Natural killer cell (primary cell): ENCODE data around the gene ATP8B1. TPM values are rescaled to one million over a fixed set of nuclear protein-coding genes. Genes with fewer than 3 reads are reported as not detected.

Source experiments
- ATAC-seq, 3 donors: fragments of 150-1000 bp in 2 of 3; fragments of 200-7000 bp in 1 of 3; cut with Tn5 transposase; 1 replicate in 1 of 3; 2 replicates in 2 of 3; pipeline ENCODE4 v1.10.0; 2021; ENCODE audit warnings: mild to moderate bottlenecking in 2 of 3, moderate library complexity in 2 of 3
- DNase-seq, 2 donors: peaks; one replicate each; pipeline versions ENCODE4 v3.0.0 to v3.0.0-alpha.2; 2013 to 2021; ENCODE audit warnings: mixed read lengths in 1 of 2
- H3K27ac ChIP-seq: one replicate; pipeline ENCODE4 v1.5.1; 2013; ENCODE audit warnings: mild to moderate bottlenecking, low read length
- H3K27me3 ChIP-seq: one replicate; pipeline ENCODE4 v1.6.1; 2013; ENCODE audit warnings: low read length; ENCODE audit not compliant: control insufficient read depth, insufficient read depth
- H3K36me3 ChIP-seq: one replicate; pipeline ENCODE4 v1.6.1; 2013; ENCODE audit warnings: low read length; ENCODE audit not compliant: control insufficient read depth, insufficient read depth
- H3K4me1 ChIP-seq: one replicate; pipeline ENCODE4 v1.6.1; 2013; ENCODE audit warnings: low read length; ENCODE audit not compliant: control insufficient read depth, insufficient read depth
- H3K4me3 ChIP-seq: one replicate; pipeline ENCODE4 v1.5.1; 2013; ENCODE audit warnings: low read length
- H3K9me3 ChIP-seq: one replicate; pipeline ENCODE4 v1.6.1; 2013; ENCODE audit warnings: low read length; ENCODE audit not compliant: control insufficient read depth, insufficient read depth
- H3K27ac Mint-ChIP-seq, 2 donors: one replicate each; pipeline ENCODE4 v1.8.0; 2022; ENCODE audit warnings: mild to moderate bottlenecking in 2 of 2, mixed read lengths in 2 of 2, moderate library complexity in 1 of 2
- H3K27me3 Mint-ChIP-seq, 2 donors: one replicate each; pipeline ENCODE4 v1.8.0; 2022; ENCODE audit warnings: low read depth in 2 of 2, mixed read lengths in 2 of 2
- H3K36me3 Mint-ChIP-seq: one replicate; pipeline ENCODE4 v1.8.0; 2022; ENCODE audit warnings: mixed read lengths
- H3K4me1 Mint-ChIP-seq, 2 donors: one replicate each; pipeline ENCODE4 v1.8.0; 2022; ENCODE audit warnings: mixed read lengths in 2 of 2
- H3K4me3 Mint-ChIP-seq: one replicate; pipeline ENCODE4 v1.8.0; 2022; ENCODE audit warnings: mild to moderate bottlenecking, moderate library complexity, mixed read lengths
- H3K9me3 Mint-ChIP-seq, 2 donors: one replicate each; pipeline ENCODE4 v1.8.0; 2022; ENCODE audit warnings: mixed read lengths in 2 of 2
- CTCF ChIP-seq: fragments of 200-600 bp; IDR thresholded peaks from one replicate; pipeline ENCODE4 v1.8.0; 2022; ENCODE audit warnings: antibody characterized with exemption
- WGBS: methylation state at CpG from one replicate; pipeline ENCODE4 v1.1.7; 2013; ENCODE audit warnings: missing lambda C conversion rate; ENCODE audit not compliant: insufficient coverage; 5-methylcytosine and 5-hydroxymethylcytosine counted together
- intact Hi-C: fragments of 100-400 bp; cut with micrococcal nuclease; formaldehyde crosslinking; loops from one replicate; pipeline ENCODE4 v1.14.2; 2022
- total RNA-seq, 4 donors: library from RNA; stranded (reverse); fragments of 120-200 nt in 1 of 4; gene quantifications; one replicate each; pipeline versions ENCODE4 v1.2.3 to v1.2.4, GENCODE V29; 2013 to 2022

ATP8B1 gene
- total RNA-seq, 3 donors from 2014 or later (not counting 1 experiment from before 2014, with no cell fraction given) = not detected

GRCh38 chr18:57629422-57629821, 173.7 kb downstream of the ATP8B1 start:
- 97% methylated on average over 9 of the region's 9 CpGs for WGBS
- H3K27me3 Mint-ChIP-seq = no peaks in the 10 kb centered on the region
- H3K27ac ChIP-seq = no peak overlapping the region

GRCh38 chr18:57627488-57627887, 175.6 kb downstream of the ATP8B1 start:
- H3K9me3 ChIP-seq = no peaks in the 10 kb centered on the region
- DNase-seq = no peak
- Mint-ChIP-seq H3K4me3 (no peak overlapping the region), H3K27ac (no peak overlapping the region), H3K27me3 (no peaks in the 10 kb centered on the region), H3K36me3 (no peaks in the 10 kb centered on the region), H3K4me1 (peaks cover 10 to 22% of the 10 kb centered on the region in 2 donors), H3K9me3 (no peaks in the 10 kb centered on the region)
- no peaks in the 10 kb centered on the region for H3K27me3 ChIP-seq
- intact Hi-C loops = loop anchor here (10.0 kb wide), 1 partner anchor 973 kb away; the partner anchor contains the start of gene WDR7
- no peak overlapping the region for H3K27ac ChIP-seq
- no peak for TF ChIP-seq CTCF
- peaks cover 20% of the 10 kb centered on the region for H3K4me1 ChIP-seq
- ATAC-seq = no peak
- H3K4me3 ChIP-seq = no peak overlapping the region
- 91% methylated on average over 5 of the region's 5 CpGs for WGBS
- no peaks in the 10 kb centered on the region for H3K36me3 ChIP-seq

More at GRCh38 chr18:57629422-57629821, 173.7 kb downstream of the ATP8B1 start:
- no peak for TF ChIP-seq CTCF
- intact Hi-C loops = loop anchor here (10.0 kb wide), 1 partner anchor 975 kb away; the partner anchor contains the start of gene WDR7
- Mint-ChIP-seq H3K9me3 (no peaks in the 10 kb centered on the region), H3K36me3 (no peaks in the 10 kb centered on the region), H3K27ac (peak overlapping the region; percentile 94 to 96), H3K4me3 (peak overlapping the region; percentile 97), H3K4me1 (peaks cover 10 to 22% of the 10 kb centered on the region in 2 donors)
- H3K36me3 ChIP-seq = no peaks in the 10 kb centered on the region
- DNase-seq (peak in 1 of 2 donors; percentile 16), ATAC-seq (no peak)
- no peaks in the 10 kb centered on the region for H3K27me3 ChIP-seq
- peaks cover 17% of the 10 kb centered on the region for H3K4me1 ChIP-seq
- H3K4me3 ChIP-seq = no peak overlapping the region
- no peaks in the 10 kb centered on the region for H3K9me3 ChIP-seq

GRCh38 chr18:57624988-57625387, 178.1 kb downstream of the ATP8B1 start:
- TF ChIP-seq CTCF = no peak
- Mint-ChIP-seq H3K27me3 (no peaks in the 10 kb centered on the region), H3K4me3 (no peak overlapping the region), H3K27ac (no peak overlapping the region), H3K36me3 (no peaks in the 10 kb centered on the region), H3K4me1 (peaks cover 12 to 15% of the 10 kb centered on the region in 2 donors), H3K9me3 (no peaks in the 10 kb centered on the region)
- WGBS = 90% methylated on average over 4 of the region's 4 CpGs
- H3K4me1 ChIP-seq = peaks cover 15% of the 10 kb centered on the region
- H3K36me3 ChIP-seq = no peaks in the 10 kb centered on the region
- ATAC-seq (no peak), DNase-seq (no peak)
- H3K27me3 ChIP-seq = no peaks in the 10 kb centered on the region
- intact Hi-C loops = loop anchor here (10.0 kb wide), 1 partner anchor 970 kb away; the partner anchor contains the start of gene WDR7
- no peaks in the 10 kb centered on the region for H3K9me3 ChIP-seq
- H3K4me3 ChIP-seq = no peak overlapping the region
- no peak overlapping the region for H3K27ac ChIP-seq

GRCh38 chr18:57621246-57621604, 181.9 kb downstream of the ATP8B1 start:
- no peak for TF ChIP-seq CTCF
- DNase-seq (no peak), ATAC-seq (peak; percentile 1 to 15 (median 10))
- peak overlapping the region; percentile 92 for H3K4me3 ChIP-seq
- H3K27ac Mint-ChIP-seq = peak overlapping the region; percentile 97
- H3K4me3 Mint-ChIP-seq = peak overlapping the region; percentile 97
- peaks cover 9% of the 10 kb centered on the region for H3K4me1 ChIP-seq
- peaks cover 3% of the 10 kb centered on the region for H3K36me3 ChIP-seq
- no peaks in the 10 kb centered on the region for H3K9me3 Mint-ChIP-seq
- intact Hi-C loops = loop anchor here (1.0 to 10.0 kb wide), 3 partner anchors 9 to 966 kb away; partner anchors contain the start of genes FECH and WDR7
- H3K4me1 Mint-ChIP-seq = peaks cover 8 to 20% of the 10 kb centered on the region in 2 donors
- H3K9me3 ChIP-seq = no peaks in the 10 kb centered on the region
- H3K36me3 Mint-ChIP-seq = no peaks in the 10 kb centered on the region
- H3K27me3 Mint-ChIP-seq = no peaks in the 10 kb centered on the region
- peak overlapping the region; percentile 83 for H3K27ac ChIP-seq
- H3K27me3 ChIP-seq = no peaks in the 10 kb centered on the region
- 0% methylated on average over 20 of the region's 20 CpGs for WGBS
